ENCODE data around the gene ARMH4.

Gene ARMH4

GRCh38 chr14:58107947-58108552 is 44.0 kb downstream of the ARMH4 start:
- no peak for TF ChIP-seq REST (IDR thresholded peaks at IDR 0.05; ENCODE audit: insufficient read depth in 1 of 2, low read depth in 2 of 2, low read length in 2 of 2)
- TF ChIP-seq SIN3A (IDR thresholded peaks at IDR 0.05; ENCODE audit: borderline replicate concordance, insufficient read depth, low read length), result no peak
- no peak for TF ChIP-seq TAF1 (IDR thresholded peaks at IDR 0.05; ENCODE audit: borderline replicate concordance, insufficient read depth, low read length)
- TF ChIP-seq FOXP2 (optimal IDR thresholded peaks at IDR 0.05; ENCODE audit: borderline replicate concordance, extremely low read depth, extremely low read length, insufficient read depth), result no peak
- TF ChIP-seq POLR2AphosphoS5 (IDR thresholded peaks at IDR 0.05; ENCODE audit: low read depth, low read length), result no peak

- TF ChIP-seq SIN3A (IDR thresholded peaks at IDR 0.05; ENCODE audit: borderline replicate concordance, insufficient read depth, low read length), result no peak
- no peak for TF ChIP-seq TAF1 (IDR thresholded peaks at IDR 0.05; ENCODE audit: borderline replicate concordance, insufficient read depth, low read length)
- no peak for TF ChIP-seq FOXP2 (optimal IDR thresholded peaks at IDR 0.05; ENCODE audit: borderline replicate concordance, extremely low read depth, extremely low read length, insufficient read depth)
- TF ChIP-seq POLR2AphosphoS5 (IDR thresholded peaks at IDR 0.05; ENCODE audit: low read depth, low read length), result no peak
- TF ChIP-seq REST (IDR thresholded peaks at IDR 0.05; ENCODE audit: insufficient read depth in 1 of 2, low read depth in 2 of 2, low read length in 2 of 2), result no peak
Observed at GRCh38 chr14:58107041-58107440, 45.0 kb downstream of the ARMH4 start.

GRCh38 chr14:58106446-58106845 is 45.6 kb downstream of the ARMH4 start:
- TF ChIP-seq FOXP2 (optimal IDR thresholded peaks at IDR 0.05; ENCODE audit: borderline replicate concordance, extremely low read depth, extremely low read length, insufficient read depth), result no peak
- no peak for TF ChIP-seq SIN3A (IDR thresholded peaks at IDR 0.05; ENCODE audit: borderline replicate concordance, insufficient read depth, low read length)
- TF ChIP-seq POLR2AphosphoS5 (IDR thresholded peaks at IDR 0.05; ENCODE audit: low read depth, low read length), result no peak
- no peak for TF ChIP-seq TAF1 (IDR thresholded peaks at IDR 0.05; ENCODE audit: borderline replicate concordance, insufficient read depth, low read length)
- no peak for TF ChIP-seq REST (IDR thresholded peaks at IDR 0.05; ENCODE audit: insufficient read depth in 1 of 2, low read depth in 2 of 2, low read length in 2 of 2)

DNA sequence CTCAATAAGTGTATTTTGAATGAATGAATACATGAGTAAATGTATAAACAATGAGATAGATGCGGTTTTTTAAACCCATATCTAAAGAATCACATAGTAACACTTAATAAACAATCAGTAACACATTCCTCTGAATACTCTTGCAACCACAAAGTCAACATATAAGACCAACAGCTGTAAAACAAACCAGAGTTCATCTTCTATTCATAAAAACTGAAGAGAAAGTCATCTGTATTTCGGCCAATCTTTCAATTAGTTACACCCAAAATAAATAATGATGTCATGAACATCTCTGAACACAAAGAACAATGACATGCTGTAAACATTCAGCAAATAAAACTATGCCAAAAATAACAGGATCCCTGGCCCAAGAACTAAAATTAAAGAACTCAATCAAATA is 47.2 kb downstream of the ARMH4 start:
- TF ChIP-seq FOXP2 (optimal IDR thresholded peaks at IDR 0.05; ENCODE audit: borderline replicate concordance, extremely low read depth, extremely low read length, insufficient read depth) (no peak), POLR2AphosphoS5 (IDR thresholded peaks at IDR 0.05; ENCODE audit: low read depth, low read length) (no peak), REST (IDR thresholded peaks at IDR 0.05; ENCODE audit: insufficient read depth in 1 of 2, low read depth in 2 of 2, low read length in 2 of 2) (no peak), SIN3A (IDR thresholded peaks at IDR 0.05; ENCODE audit: borderline replicate concordance, insufficient read depth, low read length) (no peak), TAF1 (IDR thresholded peaks at IDR 0.05; ENCODE audit: borderline replicate concordance, insufficient read depth, low read length) (no peak)
